IMR-90 (cell line): ENCODE measurements around the gene AARS1. TPM values are rescaled to one million over a fixed set of nuclear protein-coding genes. Genes with fewer than 3 reads are reported as not detected.
A peak's percentile ranks its signal among the peaks of the same experiment; 100 is the strongest.

Experiments used
- ATAC-seq: fragments of 200-7000 bp; cut with Tn5 transposase; 2 replicates; pipeline ENCODE4 v1.9.1; 2020; ENCODE audit warnings: low read depth, mild to moderate bottlenecking, moderate library complexity
- Bru-seq: library from RNA; stranded (reverse); fragments of 400-500 nt; gene quantifications from one replicate; lab custom pipeline; 2021; lab: Mats Ljungman, UMichigan
- BruChase-seq, 2 experiments: library from RNA; stranded (reverse); fragments of 400-500 nt; gene quantifications; one replicate each; lab custom pipeline; 2021; lab: Mats Ljungman, UMichigan
- BruUV-seq: library from RNA; stranded (reverse); fragments of 400-500 nt; replicated peaks from 2 replicates; lab custom pipeline; 2021; lab: Mats Ljungman, UMichigan
- CTCF ChIA-PET: fragments of 300-600 bp; formaldehyde crosslinking; extraction: SDS; loops from one replicate; lab custom pipeline; 2021; ENCODE audit warnings: antibody characterized with exemption; lab: Yijun Ruan, JAX
- POLR2A ChIA-PET: fragments of 300-600 bp; sonication (Branson Sonifier 250); formaldehyde crosslinking; loops from one replicate; lab custom pipeline; 2022; ENCODE audit warnings: antibody characterized with exemption; ENCODE audit not compliant: unreplicated experiment; lab: Charles Lee
- DNase-seq: peaks from one replicate; pipeline ENCODE4 v3.0.0; 2013
- H2AFZ ChIP-seq: replicated peaks from 2 replicates; pipeline ENCODE3; 2013; ENCODE audit warnings: low read length, mild to moderate bottlenecking; ENCODE audit not compliant: poor library complexity
- H2AK5ac ChIP-seq: 2 replicates; pipeline ENCODE4 v1.6.1; 2013; ENCODE audit warnings: low read depth, low read length, inconsistent platforms
- H2AK9ac ChIP-seq: replicated peaks from 2 replicates; pipeline ENCODE3; 2013; ENCODE audit warnings: mild to moderate bottlenecking, low read depth, low read length, moderate library complexity; ENCODE audit not compliant: poor library complexity
- H2BK120ac ChIP-seq: 2 replicates; pipeline ENCODE4 v1.6.1; 2013; ENCODE audit warnings: low read depth, low read length, inconsistent platforms
- H2BK15ac ChIP-seq: 3 replicates; pipeline ENCODE4 v1.6.1; 2013; ENCODE audit warnings: low read depth, low read length, inconsistent platforms
- H2BK20ac ChIP-seq: 2 replicates; pipeline ENCODE4 v1.6.1; 2013; ENCODE audit warnings: low read depth, mild to moderate bottlenecking, inconsistent platforms, low read length, moderate library complexity
- H2BK5ac ChIP-seq: 2 replicates; pipeline ENCODE4 v1.6.1; 2013; ENCODE audit warnings: mild to moderate bottlenecking, low read depth, low read length, inconsistent platforms; ENCODE audit not compliant: poor library complexity, severe bottlenecking
- H3K14ac ChIP-seq: replicated peaks from 2 replicates; pipeline ENCODE4 v1.6.1; 2013; ENCODE audit warnings: low read depth, low read length, inconsistent platforms
- H3K18ac ChIP-seq: 2 replicates; pipeline ENCODE4 v1.6.1; 2013; ENCODE audit warnings: low read depth, low read length, control low read depth
- H3K23ac ChIP-seq: 2 replicates; pipeline ENCODE4 v1.6.1; 2013; ENCODE audit warnings: low read depth, low read length, inconsistent platforms
- H3K27ac ChIP-seq: 2 replicates; pipeline ENCODE4 v1.5.1; 2013; ENCODE audit warnings: mild to moderate bottlenecking, control low read depth, low read length; ENCODE audit not compliant: insufficient read depth
- H3K27me3 ChIP-seq: 2 replicates; pipeline ENCODE4 v1.6.1; 2013; ENCODE audit warnings: low read length; ENCODE audit not compliant: control insufficient read depth, insufficient read depth
- H3K36me3 ChIP-seq: 2 replicates; pipeline ENCODE4 v1.6.1; 2013; ENCODE audit warnings: low read length, mixed read lengths; ENCODE audit not compliant: control insufficient read depth, insufficient read depth
- H3K4ac ChIP-seq: 2 replicates; pipeline ENCODE4 v1.6.1; 2013; ENCODE audit warnings: low read depth, low read length, inconsistent platforms
- H3K4me1 ChIP-seq: 2 replicates; pipeline ENCODE4 v1.6.1; 2013; ENCODE audit warnings: low read length, mixed read lengths; ENCODE audit not compliant: control insufficient read depth, insufficient read depth
- H3K4me2 ChIP-seq: 2 replicates; pipeline ENCODE4 v1.6.1; 2013; ENCODE audit warnings: low read depth, mild to moderate bottlenecking, control low read depth, low read length, moderate library complexity
- H3K4me3 ChIP-seq: 2 replicates; pipeline ENCODE4 v1.5.1; 2013; ENCODE audit warnings: low read depth, mild to moderate bottlenecking, control low read depth, low read length, moderate library complexity; ENCODE audit not compliant: insufficient read depth
- H3K56ac ChIP-seq: 2 replicates; pipeline ENCODE4 v1.6.1; 2013; ENCODE audit warnings: low read length, inconsistent platforms; ENCODE audit not compliant: insufficient read depth; ENCODE audit errors: extremely low read depth
- H3K79me1 ChIP-seq, 2 experiments: 2 replicates each; pipeline ENCODE4 v1.6.1; 2013; ENCODE audit warnings: low read length in 2 of 2, inconsistent platforms in 1 of 2, low read depth in 1 of 2
- H3K9ac ChIP-seq: 2 replicates; pipeline ENCODE4 v1.6.1; 2013; ENCODE audit warnings: low read depth, low read length, control low read depth
- H3K9me1 ChIP-seq: 2 replicates; pipeline ENCODE4 v1.6.1; 2013; ENCODE audit warnings: low read length, inconsistent platforms; ENCODE audit not compliant: insufficient read depth
- H3K9me3 ChIP-seq: 2 replicates; pipeline ENCODE4 v1.6.1; 2013; ENCODE audit warnings: low read length; ENCODE audit not compliant: control insufficient read depth, insufficient read depth
- H4K20me1 ChIP-seq: 2 replicates; pipeline ENCODE4 v1.6.1; 2013; ENCODE audit warnings: low read length, inconsistent platforms; ENCODE audit not compliant: insufficient read depth
- H4K5ac ChIP-seq: 2 replicates; pipeline ENCODE4 v1.6.1; 2013; ENCODE audit warnings: mild to moderate bottlenecking, low read depth, low read length, control low read depth
- H4K8ac ChIP-seq, 2 experiments: 2 replicates each; pipeline ENCODE4 v1.6.1; 2013; ENCODE audit warnings: low read depth in 2 of 2, low read length in 2 of 2, control low read depth in 1 of 2, inconsistent platforms in 1 of 2
- H4K91ac ChIP-seq: 2 replicates; pipeline ENCODE4 v1.6.1; 2013; ENCODE audit warnings: low read depth, low read length, inconsistent platforms; ENCODE audit not compliant: insufficient read depth
- BHLHE40 ChIP-seq: fragments of 150-350 bp; IDR thresholded peaks from 2 replicates; pipeline ENCODE4 v1.6.1; 2016; ENCODE audit warnings: mild to moderate bottlenecking, low read depth, low read length
- CEBPB ChIP-seq: IDR thresholded peaks from 2 replicates; pipeline ENCODE4 v1.6.1; 2012; ENCODE audit warnings: low read depth, low read length, improper control_type of control experiment
- FOS ChIP-seq: fragments of 150-350 bp; IDR thresholded peaks from 2 replicates; pipeline ENCODE4 v1.6.1; 2016; ENCODE audit warnings: low read depth, low read length
- MXI1 ChIP-seq: IDR thresholded peaks from 2 replicates; pipeline ENCODE4 v1.6.1; 2012; ENCODE audit warnings: low read depth, mild to moderate bottlenecking, low read length, moderate library complexity, borderline replicate concordance
- POLR2A ChIP-seq: IDR thresholded peaks from 2 replicates; pipeline ENCODE4 v1.6.1; 2012; ENCODE audit warnings: mild to moderate bottlenecking, low read depth, low read length
- RCOR1 ChIP-seq: IDR thresholded peaks from 2 replicates; pipeline ENCODE4 v1.6.1; 2012; ENCODE audit warnings: mild to moderate bottlenecking, low read length, improper control_type of control experiment; ENCODE audit not compliant: insufficient replicate concordance
- WGBS, 2 experiments: methylation state at CpG; one replicate each; pipeline versions ENCODE4 v1.1.5 to v1.1.7; 2013; ENCODE audit warnings: missing lambda C conversion rate in 2 of 2; ENCODE audit not compliant: insufficient read length in 1 of 2; ENCODE audit errors: extremely low coverage in 2 of 2; 5-methylcytosine and 5-hydroxymethylcytosine counted together
- dilution Hi-C: fragments of 300-500 bp; cut with HindIII; formaldehyde crosslinking; loops from one replicate; pipeline ENCODE4 v1.14.3; 2018; ENCODE audit warnings: low sequenced_read_pairs; ENCODE audit not compliant: unreplicated experiment
- in situ Hi-C: fragments of 300-500 bp; cut with MboI; formaldehyde crosslinking; loops from 3 replicates; pipeline ENCODE4 v1.14.3; 2019; ENCODE audit warnings: low sequenced_read_pairs, inconsistent platforms, mixed read lengths
- intact Hi-C: fragments of 100-400 bp; cut with micrococcal nuclease; formaldehyde crosslinking; loops from 2 replicates; pipeline ENCODE4 v1.10.0; 2022
- long read RNA-seq: library from polyadenylated mRNA; unstranded; transcript quantifications from one replicate; pipeline ENCODE4 v2.0.0, GENCODE V29; 2021; ENCODE audit not compliant: unreplicated experiment
- polyA plus RNA-seq, 3 experiments: library from polyadenylated mRNA; depleted of rRNA; stranded (reverse); fragments of >200 nt; gene quantifications; 2 replicates each; pipeline ENCODE4 v1.2.3, GENCODE V29; 2012; ENCODE audit warnings: low replicate concordance in 1 of 3
- total RNA-seq: library from RNA; depleted of rRNA; stranded (reverse); fragments of >200 nt; gene quantifications from 2 replicates; pipeline ENCODE4 v1.2.3, GENCODE V29; 2012; rRNA removed
- TF ChIP-seq, protein P1 (sequence below): fragments of 150-350 bp; IDR thresholded peaks from 2 replicates; pipeline ENCODE4 v1.6.1; 2017; ENCODE audit warnings: mild to moderate bottlenecking, antibody characterized with exemption, low read length, low read depth

Gene AARS1
- 125 and 139 TPM in 2 replicates for total RNA-seq
- polyA plus RNA-seq (2012; rRNA removed), result 90.6 and 104 TPM in 2 replicates
- 86.8 and 90.8 TPM in 2 replicates for polyA plus RNA-seq (2012; cell fraction: cytosol; rRNA removed)
- 65.2 and 120 TPM in 2 replicates for polyA plus RNA-seq (2012; cell fraction: nucleus; rRNA removed; ENCODE audit: low replicate concordance)
- percentile 85 among the genes with signal in this experiment for Bru-seq, nascent RNA
- percentile 96 among the genes with signal in this experiment for BruChase-seq, experiment 1, labeled RNA remaining after a 6-hour chase
- percentile 87 among the genes with signal in this experiment for BruChase-seq, experiment 2, labeled RNA remaining after a 2-hour chase
- long read RNA-seq, transcript AARS-201 (21 exons, 3,477 nt), result major isoform, 185 of 239 reads
- long read RNA-seq, partial matches to known transcripts, result 33 of 239 reads
- long read RNA-seq, other reads (novel, unspliced or antisense), result 21 of 239 reads

DNA sequence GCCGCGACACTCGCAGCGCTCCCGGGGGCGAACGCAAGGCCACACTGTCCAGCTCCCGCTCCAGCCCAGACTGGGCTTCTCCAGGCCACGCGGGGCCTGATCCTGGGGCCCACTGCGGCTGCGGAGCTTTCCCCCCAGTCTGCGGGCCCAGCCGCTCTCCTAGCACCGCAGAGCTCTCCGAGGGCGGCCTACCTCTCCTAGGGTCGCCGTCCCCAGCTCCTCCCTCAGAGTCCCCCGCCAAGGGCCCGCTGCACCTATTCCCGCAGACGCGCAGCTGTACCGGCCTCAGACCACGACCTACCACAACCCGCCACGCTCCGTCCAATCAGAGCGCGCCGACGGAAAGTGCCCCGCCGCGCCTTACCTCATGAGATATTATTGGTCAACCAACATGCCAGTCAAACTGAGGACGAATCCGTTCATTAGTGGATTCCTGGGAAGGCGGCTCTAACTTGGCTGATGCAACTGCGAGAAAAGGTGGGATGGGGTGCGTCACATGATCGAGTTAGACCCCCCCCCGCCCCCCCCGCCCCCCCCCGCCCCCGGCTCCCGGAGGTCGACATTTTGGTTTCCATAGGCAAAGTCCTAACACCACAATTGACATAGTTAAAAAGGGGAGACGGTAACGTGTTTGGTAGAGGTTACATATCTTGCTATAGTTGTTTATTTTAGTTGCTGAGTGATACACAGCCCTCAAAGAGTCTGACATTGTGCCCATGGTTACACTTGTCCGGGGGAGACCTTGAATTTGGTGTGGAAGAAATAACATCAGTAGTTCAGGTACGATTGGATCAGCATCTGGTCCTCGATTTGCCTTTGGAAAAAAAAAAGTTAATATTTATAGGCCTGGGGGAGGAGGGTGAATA is at the start of gene AARS1:
TSS of gene AARS1 (minus strand) at position 278 of the 866 bp plus-strand sequence. CDS start 6,743 bp downstream, outside the sequence.
- BruUV-seq, result no TSS peak
- Histone ChIP-seq H2BK120ac (peak within 1 kb of the TSS; percentile 78), H3K36me3 (peaks cover 7% of the 10 kb centered on the region; the same call in 1 of the 2 replicates), H3K9ac (peak within 1 kb of the TSS; percentile 100), H3K56ac (peak within 1 kb of the TSS; percentile 98), H4K8ac (peak within 1 kb of the TSS; percentile 88 to 97), H4K91ac (peak within 1 kb of the TSS; percentile 88), H3K4me2 (peak within 1 kb of the TSS; percentile 96), H2AK5ac (peak within 1 kb of the TSS; percentile 85), H3K9me1 (peaks cover 10% of the 10 kb centered on the region; the same call in 1 of the 2 replicates), H2AK9ac (peak within 1 kb of the TSS; percentile 90), H3K14ac (peak within 1 kb of the TSS; percentile 92), H4K5ac (peak within 1 kb of the TSS; percentile 93), H3K27me3 (no peaks in the 10 kb centered on the region), H3K9me3 (no peaks in the 10 kb centered on the region), H3K18ac (peak within 1 kb of the TSS; percentile 77), H3K27ac (peak within 1 kb of the TSS; percentile 93), H3K4me1 (no peaks in the 10 kb centered on the region; the same call in 1 of the 2 replicates), H3K23ac (peak within 1 kb of the TSS; percentile 95), H2BK20ac (peak within 1 kb of the TSS; percentile 89), H2BK5ac (peak within 1 kb of the TSS; percentile 81), H3K4ac (peak within 1 kb of the TSS; percentile 85), H3K4me3 (peak within 1 kb of the TSS; percentile 78), H4K20me1 (peaks cover 25% of the 10 kb centered on the region), H3K79me1 (peaks cover 4 to 37% of the 10 kb centered on the region in 2 experiments; a peak in 3 of 4 replicates), H2AFZ (peak within 1 kb of the TSS; percentile 91), H2BK15ac (peak within 1 kb of the TSS; percentile 83; the same call in 2 of the 3 replicates)
- POLR2A ChIA-PET, result no interaction called here
- dilution Hi-C loops (no loop called here), in situ Hi-C loops (no loop called here), intact Hi-C loops (no loop called here)
- peak; percentile 100 for DNase-seq
- TF ChIP-seq RCOR1, result no peak
- TF ChIP-seq, protein P1, sequence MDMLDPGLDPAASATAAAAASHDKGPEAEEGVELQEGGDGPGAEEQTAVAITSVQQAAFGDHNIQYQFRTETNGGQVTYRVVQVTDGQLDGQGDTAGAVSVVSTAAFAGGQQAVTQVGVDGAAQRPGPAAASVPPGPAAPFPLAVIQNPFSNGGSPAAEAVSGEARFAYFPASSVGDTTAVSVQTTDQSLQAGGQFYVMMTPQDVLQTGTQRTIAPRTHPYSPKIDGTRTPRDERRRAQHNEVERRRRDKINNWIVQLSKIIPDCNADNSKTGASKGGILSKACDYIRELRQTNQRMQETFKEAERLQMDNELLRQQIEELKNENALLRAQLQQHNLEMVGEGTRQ, result peak; percentile 82
- TF ChIP-seq POLR2A, result peak; percentile 97
- TF ChIP-seq BHLHE40, result no peak
- TF ChIP-seq MXI1, result peak; percentile 59; the same call in 1 of the 2 replicates
- TF ChIP-seq FOS, result peak; percentile 56; the same call in 1 of the 2 replicates
- TF ChIP-seq CEBPB, result peak; percentile 96
- CTCF ChIA-PET, result interaction anchor here (1.0 kb wide), 1 partner anchor 35 kb away, joined by 3 read pairs; no protein-coding TSS in a partner anchor
- 0% methylated on average over 9 of the region's 53 CpGs; no CpG with 5 or more reads in 1 of the 2 experiments for WGBS, 2 experiments
- peak; percentile 98 for ATAC-seq
